Measurements from ENCODE around the gene SSR4.

DNA sequence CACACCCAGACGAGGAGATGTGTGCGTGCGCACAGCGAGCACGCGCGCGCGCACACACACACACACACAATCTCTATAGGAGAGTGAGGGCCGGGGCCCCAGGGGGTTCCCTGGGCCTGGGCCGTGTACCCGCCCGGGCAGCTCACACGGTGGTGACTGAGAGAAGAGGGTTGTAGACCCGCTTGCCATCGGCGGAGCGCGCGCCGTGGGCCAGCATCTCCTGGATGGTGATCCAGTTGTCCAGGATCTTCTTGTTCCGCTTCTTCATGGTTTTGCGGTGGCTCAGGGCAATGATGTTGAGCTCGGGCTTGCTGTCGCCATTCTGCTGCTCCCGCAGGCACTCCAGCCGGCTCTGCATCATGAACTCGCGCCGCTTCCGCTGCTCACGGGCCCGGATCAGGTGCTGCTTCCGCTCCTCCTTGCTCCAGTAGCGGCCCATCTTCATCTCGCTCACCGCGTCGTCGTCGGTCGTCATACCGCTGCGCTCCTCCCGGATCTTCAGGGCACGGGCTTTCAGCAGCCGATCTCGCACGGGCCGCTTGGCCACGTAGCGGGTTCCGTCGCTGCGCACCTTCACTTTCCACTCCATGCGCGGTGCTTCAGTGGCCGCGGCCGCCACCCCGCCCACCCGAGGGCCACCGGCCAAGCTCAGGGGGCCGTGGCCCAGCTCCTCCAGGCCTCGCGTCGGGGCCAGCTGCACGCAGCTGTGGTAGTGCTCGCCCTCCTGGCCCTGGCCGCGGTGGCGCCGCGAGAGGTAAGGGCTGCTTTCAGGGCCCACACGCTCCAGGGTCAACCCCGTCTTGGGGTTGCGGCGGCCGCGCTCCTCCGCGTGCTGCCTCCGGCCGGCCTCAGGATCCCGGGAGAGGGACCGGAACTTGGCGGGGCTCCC is 9.0 kb downstream of the SSR4 start:
- TF ChIP-seq, protein P1, sequence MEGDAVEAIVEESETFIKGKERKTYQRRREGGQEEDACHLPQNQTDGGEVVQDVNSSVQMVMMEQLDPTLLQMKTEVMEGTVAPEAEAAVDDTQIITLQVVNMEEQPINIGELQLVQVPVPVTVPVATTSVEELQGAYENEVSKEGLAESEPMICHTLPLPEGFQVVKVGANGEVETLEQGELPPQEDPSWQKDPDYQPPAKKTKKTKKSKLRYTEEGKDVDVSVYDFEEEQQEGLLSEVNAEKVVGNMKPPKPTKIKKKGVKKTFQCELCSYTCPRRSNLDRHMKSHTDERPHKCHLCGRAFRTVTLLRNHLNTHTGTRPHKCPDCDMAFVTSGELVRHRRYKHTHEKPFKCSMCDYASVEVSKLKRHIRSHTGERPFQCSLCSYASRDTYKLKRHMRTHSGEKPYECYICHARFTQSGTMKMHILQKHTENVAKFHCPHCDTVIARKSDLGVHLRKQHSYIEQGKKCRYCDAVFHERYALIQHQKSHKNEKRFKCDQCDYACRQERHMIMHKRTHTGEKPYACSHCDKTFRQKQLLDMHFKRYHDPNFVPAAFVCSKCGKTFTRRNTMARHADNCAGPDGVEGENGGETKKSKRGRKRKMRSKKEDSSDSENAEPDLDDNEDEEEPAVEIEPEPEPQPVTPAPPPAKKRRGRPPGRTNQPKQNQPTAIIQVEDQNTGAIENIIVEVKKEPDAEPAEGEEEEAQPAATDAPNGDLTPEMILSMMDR (IDR thresholded peaks at IDR 0.05) = no peak
- TF ChIP-seq POLR2A (IDR thresholded peaks at IDR 0.05) = no peak

All from adrenal gland (tissue), 5 donors.